IMR-90 (cell line): ENCODE results near the gene SRI. TPM values are rescaled to one million over a fixed set of nuclear protein-coding genes. Genes with fewer than 3 reads are reported as not detected.

Experiments used
- ATAC-seq: fragments of 200-7000 bp; cut with Tn5 transposase; 2 replicates; pipeline ENCODE4 v1.9.1; 2020; ENCODE audit warnings: low read depth, mild to moderate bottlenecking, moderate library complexity
- BruUV-seq: library from RNA; stranded (reverse); fragments of 400-500 nt; replicated peaks from 2 replicates; lab custom pipeline; 2021; lab: Mats Ljungman, UMichigan
- CTCF ChIA-PET: fragments of 300-600 bp; formaldehyde crosslinking; extraction: SDS; loops from one replicate; lab custom pipeline; 2021; ENCODE audit warnings: antibody characterized with exemption; lab: Yijun Ruan, JAX
- POLR2A ChIA-PET: fragments of 300-600 bp; sonication (Branson Sonifier 250); formaldehyde crosslinking; loops from one replicate; lab custom pipeline; 2022; ENCODE audit warnings: antibody characterized with exemption; ENCODE audit not compliant: unreplicated experiment; lab: Charles Lee
- DNase-seq: peaks from one replicate; pipeline ENCODE4 v3.0.0; 2013
- H2AFZ ChIP-seq: replicated peaks from 2 replicates; pipeline ENCODE3; 2013; ENCODE audit warnings: low read length, mild to moderate bottlenecking; ENCODE audit not compliant: poor library complexity
- H2AK5ac ChIP-seq: 2 replicates; pipeline ENCODE4 v1.6.1; 2013; ENCODE audit warnings: low read depth, low read length, inconsistent platforms
- H2AK9ac ChIP-seq: replicated peaks from 2 replicates; pipeline ENCODE3; 2013; ENCODE audit warnings: mild to moderate bottlenecking, low read depth, low read length, moderate library complexity; ENCODE audit not compliant: poor library complexity
- H2BK120ac ChIP-seq: 2 replicates; pipeline ENCODE4 v1.6.1; 2013; ENCODE audit warnings: low read depth, low read length, inconsistent platforms
- H2BK15ac ChIP-seq: 3 replicates; pipeline ENCODE4 v1.6.1; 2013; ENCODE audit warnings: low read depth, low read length, inconsistent platforms
- H2BK20ac ChIP-seq: 2 replicates; pipeline ENCODE4 v1.6.1; 2013; ENCODE audit warnings: low read depth, mild to moderate bottlenecking, inconsistent platforms, low read length, moderate library complexity
- H2BK5ac ChIP-seq: 2 replicates; pipeline ENCODE4 v1.6.1; 2013; ENCODE audit warnings: mild to moderate bottlenecking, low read depth, low read length, inconsistent platforms; ENCODE audit not compliant: poor library complexity, severe bottlenecking
- H3K14ac ChIP-seq: replicated peaks from 2 replicates; pipeline ENCODE4 v1.6.1; 2013; ENCODE audit warnings: low read depth, low read length, inconsistent platforms
- H3K18ac ChIP-seq: 2 replicates; pipeline ENCODE4 v1.6.1; 2013; ENCODE audit warnings: low read depth, low read length, control low read depth
- H3K23ac ChIP-seq: 2 replicates; pipeline ENCODE4 v1.6.1; 2013; ENCODE audit warnings: low read depth, low read length, inconsistent platforms
- H3K27ac ChIP-seq: 2 replicates; pipeline ENCODE4 v1.5.1; 2013; ENCODE audit warnings: mild to moderate bottlenecking, control low read depth, low read length; ENCODE audit not compliant: insufficient read depth
- H3K27me3 ChIP-seq: 2 replicates; pipeline ENCODE4 v1.6.1; 2013; ENCODE audit warnings: low read length; ENCODE audit not compliant: control insufficient read depth, insufficient read depth
- H3K36me3 ChIP-seq: 2 replicates; pipeline ENCODE4 v1.6.1; 2013; ENCODE audit warnings: low read length, mixed read lengths; ENCODE audit not compliant: control insufficient read depth, insufficient read depth
- H3K4ac ChIP-seq: 2 replicates; pipeline ENCODE4 v1.6.1; 2013; ENCODE audit warnings: low read depth, low read length, inconsistent platforms
- H3K4me1 ChIP-seq: 2 replicates; pipeline ENCODE4 v1.6.1; 2013; ENCODE audit warnings: low read length, mixed read lengths; ENCODE audit not compliant: control insufficient read depth, insufficient read depth
- H3K4me2 ChIP-seq: 2 replicates; pipeline ENCODE4 v1.6.1; 2013; ENCODE audit warnings: low read depth, mild to moderate bottlenecking, control low read depth, low read length, moderate library complexity
- H3K4me3 ChIP-seq: 2 replicates; pipeline ENCODE4 v1.5.1; 2013; ENCODE audit warnings: low read depth, mild to moderate bottlenecking, control low read depth, low read length, moderate library complexity; ENCODE audit not compliant: insufficient read depth
- H3K56ac ChIP-seq: 2 replicates; pipeline ENCODE4 v1.6.1; 2013; ENCODE audit warnings: low read length, inconsistent platforms; ENCODE audit not compliant: insufficient read depth; ENCODE audit errors: extremely low read depth
- H3K79me1 ChIP-seq, 2 experiments: 2 replicates each; pipeline ENCODE4 v1.6.1; 2013; ENCODE audit warnings: low read length in 2 of 2, inconsistent platforms in 1 of 2, low read depth in 1 of 2
- H3K9ac ChIP-seq: 2 replicates; pipeline ENCODE4 v1.6.1; 2013; ENCODE audit warnings: low read depth, low read length, control low read depth
- H3K9me1 ChIP-seq: 2 replicates; pipeline ENCODE4 v1.6.1; 2013; ENCODE audit warnings: low read length, inconsistent platforms; ENCODE audit not compliant: insufficient read depth
- H3K9me3 ChIP-seq: 2 replicates; pipeline ENCODE4 v1.6.1; 2013; ENCODE audit warnings: low read length; ENCODE audit not compliant: control insufficient read depth, insufficient read depth
- H4K20me1 ChIP-seq: 2 replicates; pipeline ENCODE4 v1.6.1; 2013; ENCODE audit warnings: low read length, inconsistent platforms; ENCODE audit not compliant: insufficient read depth
- H4K5ac ChIP-seq: 2 replicates; pipeline ENCODE4 v1.6.1; 2013; ENCODE audit warnings: mild to moderate bottlenecking, low read depth, low read length, control low read depth
- H4K8ac ChIP-seq, 2 experiments: 2 replicates each; pipeline ENCODE4 v1.6.1; 2013; ENCODE audit warnings: low read depth in 2 of 2, low read length in 2 of 2, control low read depth in 1 of 2, inconsistent platforms in 1 of 2
- H4K91ac ChIP-seq: 2 replicates; pipeline ENCODE4 v1.6.1; 2013; ENCODE audit warnings: low read depth, low read length, inconsistent platforms; ENCODE audit not compliant: insufficient read depth
- FOS ChIP-seq: fragments of 150-350 bp; IDR thresholded peaks from 2 replicates; pipeline ENCODE4 v1.6.1; 2016; ENCODE audit warnings: low read depth, low read length
- MAZ ChIP-seq: IDR thresholded peaks from 2 replicates; pipeline ENCODE4 v1.6.1; 2012; ENCODE audit warnings: low read depth, mild to moderate bottlenecking, low read length, improper control_type of control experiment, moderate library complexity, borderline replicate concordance
- MXI1 ChIP-seq: IDR thresholded peaks from 2 replicates; pipeline ENCODE4 v1.6.1; 2012; ENCODE audit warnings: low read depth, mild to moderate bottlenecking, low read length, moderate library complexity, borderline replicate concordance
- NFE2L2 ChIP-seq: fragments of 150-350 bp; IDR thresholded peaks from 2 replicates; pipeline ENCODE4 v1.6.1; 2016; ENCODE audit warnings: low read depth, mild to moderate bottlenecking, low read length
- RAD21 ChIP-seq: IDR thresholded peaks from 2 replicates; pipeline ENCODE4 v1.6.1; 2012; ENCODE audit warnings: low read length, improper control_type of control experiment
- SMC3 ChIP-seq: fragments of 150-350 bp; IDR thresholded peaks from 2 replicates; pipeline ENCODE4 v1.6.1; 2016; ENCODE audit warnings: low read depth, mild to moderate bottlenecking, antibody characterized with exemption, low read length, moderate library complexity
- WGBS, 2 experiments: methylation state at CpG; one replicate each; pipeline versions ENCODE4 v1.1.5 to v1.1.7; 2013; ENCODE audit warnings: missing lambda C conversion rate in 2 of 2; ENCODE audit not compliant: insufficient read length in 1 of 2; ENCODE audit errors: extremely low coverage in 2 of 2; 5-methylcytosine and 5-hydroxymethylcytosine counted together
- dilution Hi-C: fragments of 300-500 bp; cut with HindIII; formaldehyde crosslinking; loops from one replicate; pipeline ENCODE4 v1.14.3; 2018; ENCODE audit warnings: low sequenced_read_pairs; ENCODE audit not compliant: unreplicated experiment
- in situ Hi-C: fragments of 300-500 bp; cut with MboI; formaldehyde crosslinking; loops from 3 replicates; pipeline ENCODE4 v1.14.3; 2019; ENCODE audit warnings: low sequenced_read_pairs, inconsistent platforms, mixed read lengths
- intact Hi-C: fragments of 100-400 bp; cut with micrococcal nuclease; formaldehyde crosslinking; loops from 2 replicates; pipeline ENCODE4 v1.10.0; 2022
- polyA plus RNA-seq, 3 experiments: library from polyadenylated mRNA; depleted of rRNA; stranded (reverse); fragments of >200 nt; gene quantifications; 2 replicates each; pipeline ENCODE4 v1.2.3, GENCODE V29; 2012; ENCODE audit warnings: low replicate concordance in 1 of 3
- total RNA-seq: library from RNA; depleted of rRNA; stranded (reverse); fragments of >200 nt; gene quantifications from 2 replicates; pipeline ENCODE4 v1.2.3, GENCODE V29; 2012

The SRI gene
- total and polyA plus RNA-seq, 2 of the 4 experiments (the other 2 are of a cell fraction): 83.3 to 115 TPM

GRCh38 chr7:88202799-88203198, 17.0 kb downstream of the SRI start:
- Histone ChIP-seq H4K5ac (no peak overlapping the region), H2BK20ac (no peak overlapping the region), H3K56ac (no peak overlapping the region), H3K14ac (no peak overlapping the region), H2AK5ac (no peak overlapping the region), H3K4me2 (no peak overlapping the region), H3K9me3 (no peaks in the 10 kb centered on the region), H3K9me1 (no peaks in the 10 kb centered on the region), H2AFZ (no peak overlapping the region), H3K4me3 (no peak overlapping the region), H4K91ac (no peak overlapping the region), H2AK9ac (no peak overlapping the region), H4K8ac (no peak overlapping the region), H4K20me1 (no peaks in the 10 kb centered on the region), H3K79me1 (no peaks in the 10 kb centered on the region), H3K4me1 (peaks cover 2% of the 10 kb centered on the region), H3K23ac (no peak overlapping the region), H3K18ac (no peak overlapping the region), H2BK15ac (no peak overlapping the region), H2BK120ac (no peak overlapping the region), H3K27ac (no peak overlapping the region), H3K9ac (no peak overlapping the region), H3K36me3 (peaks cover 24% of the 10 kb centered on the region), H3K4ac (no peak overlapping the region), H3K27me3 (no peaks in the 10 kb centered on the region), H2BK5ac (no peak overlapping the region)
- ChIA-PET CTCF (interaction anchor here (1.3 kb wide), 1 partner anchor 10 kb away, joined by 3 read pairs; no protein-coding TSS in a partner anchor), POLR2A (no interaction called here)
- intact Hi-C loops: no loop called here
- ATAC-seq: no peak
- DNase-seq: no peak
- no TSS peak for BruUV-seq
- TF ChIP-seq SMC3 (no peak), RAD21 (no peak), FOS (no peak), NFE2L2 (no peak), MAZ (no peak), MXI1 (no peak)
- in situ Hi-C loops: no loop called here
- no CpG with 5 or more reads among the region's 3 CpGs for WGBS, 2 experiments
- dilution Hi-C loops: no loop called here
